Neural cell (in vitro differentiated cells): ENCODE measurements around the gene LACC1. TPM values are rescaled to one million over a fixed set of nuclear protein-coding genes. Genes with fewer than 3 reads are reported as not detected.

Source experiments
- H2AFZ ChIP-seq: fragments of 200-600, 300-800 bp; sonication (generic), shearing (Covaris generic); 2 replicates; pipeline ENCODE4 v1.6.0; 2014; ENCODE audit warnings: low read depth, mild to moderate bottlenecking, antibody characterized with exemption, low read length, moderate library complexity
- H3F3A ChIP-seq: fragments of 200-600 bp; shearing (Covaris generic); 2 replicates; pipeline ENCODE4 v1.6.1; 2016; ENCODE audit warnings: mild to moderate bottlenecking, moderate library complexity, mixed read lengths, antibody characterized with exemption, low read length; ENCODE audit not compliant: insufficient read depth, poor library complexity, severe bottlenecking
- H3K27ac ChIP-seq: fragments of 200-600, 300-800 bp; sonication (generic), shearing (Covaris generic); 2 replicates; pipeline ENCODE4 v1.5.1; 2014; ENCODE audit warnings: mild to moderate bottlenecking, low read length, moderate library complexity
- H3K27me3 ChIP-seq: fragments of 300-800, 200-600 bp; sonication (generic), shearing (Covaris generic); 2 replicates; pipeline ENCODE4 v1.6.0; 2014; ENCODE audit warnings: mild to moderate bottlenecking, low read depth, low read length, moderate library complexity; ENCODE audit not compliant: insufficient read depth
- H3K36me3 ChIP-seq: fragments of 300-800, 200-600 bp; sonication (generic), shearing (Covaris generic); 2 replicates; pipeline ENCODE4 v1.5.1; 2014; ENCODE audit warnings: mild to moderate bottlenecking, antibody characterized with exemption, low read length, moderate library complexity; ENCODE audit not compliant: insufficient read depth
- H3K4me2 ChIP-seq: fragments of 300-800, 200-600 bp; sonication (generic), shearing (Covaris generic); 2 replicates; pipeline ENCODE4 v1.6.0; 2014; ENCODE audit warnings: mild to moderate bottlenecking, low read length
- H3K4me3 ChIP-seq: fragments of 300-800, 200-600 bp; sonication (generic), shearing (Covaris generic); 2 replicates; pipeline ENCODE4 v1.5.1; 2014; ENCODE audit warnings: mild to moderate bottlenecking, low read length, moderate library complexity
- H3K79me2 ChIP-seq: fragments of 200-600 bp; shearing (Covaris generic); replicated peaks from 2 replicates; pipeline ENCODE4 v1.6.0; 2014; ENCODE audit warnings: mild to moderate bottlenecking, low read length, moderate library complexity; ENCODE audit not compliant: insufficient read depth
- H3K9ac ChIP-seq: fragments of 300-800, 200-600 bp; sonication (generic), shearing (Covaris generic); 2 replicates; pipeline ENCODE4 v1.6.1; 2016; ENCODE audit warnings: mild to moderate bottlenecking, low read length, mixed read lengths
- H3K9me2 ChIP-seq: fragments of 200-600 bp; shearing (Covaris generic); 2 replicates; pipeline ENCODE4 v1.6.1; 2016; ENCODE audit warnings: mild to moderate bottlenecking, low read length, mixed read lengths; ENCODE audit not compliant: insufficient read depth
- H3K9me3 ChIP-seq: fragments of 200-600, 300-800 bp; sonication (generic), shearing (Covaris generic); 2 replicates; pipeline ENCODE4 v1.6.1; 2016; ENCODE audit warnings: mild to moderate bottlenecking, mixed run types, low read length, moderate library complexity, mixed read lengths
- H4K20me1 ChIP-seq: fragments of 200-600 bp; shearing (Covaris generic); 2 replicates; pipeline ENCODE4 v1.6.1; 2016; ENCODE audit warnings: mild to moderate bottlenecking, mixed run types; ENCODE audit not compliant: insufficient read depth
- CTCF ChIP-seq: fragments of 450-650 bp; IDR thresholded peaks from 2 replicates; pipeline ENCODE4 v1.5.1; 2014; ENCODE audit warnings: antibody characterized with exemption, mild to moderate bottlenecking, moderate library complexity; ENCODE audit not compliant: poor library complexity, severe bottlenecking
- EP300 ChIP-seq: fragments of 450-650 bp; conservative IDR thresholded peaks from 2 replicates; pipeline ENCODE4 v1.6.1; 2014; ENCODE audit warnings: antibody characterized with exemption, mild to moderate bottlenecking, moderate library complexity; ENCODE audit not compliant: poor library complexity, severe bottlenecking
- EZH2 ChIP-seq: fragments of 200-600, 300-800 bp; shearing (Covaris generic), sonication (generic); IDR thresholded peaks from 2 replicates; pipeline ENCODE4 v1.6.1; 2014; ENCODE audit warnings: antibody characterized with exemption, low read length, borderline replicate concordance, mild to moderate bottlenecking; ENCODE audit not compliant: insufficient read depth, poor library complexity, severe bottlenecking
- MXI1 ChIP-seq: fragments of 450-650 bp; conservative IDR thresholded peaks from 2 replicates; pipeline ENCODE4 v1.6.1; 2014; ENCODE audit warnings: antibody characterized with exemption, mild to moderate bottlenecking; ENCODE audit not compliant: poor library complexity, severe bottlenecking
- POLR2AphosphoS5 ChIP-seq: IDR thresholded peaks from 2 replicates; pipeline ENCODE4 v1.6.1; 2012
- RAD21 ChIP-seq: fragments of 450-650 bp; conservative IDR thresholded peaks from 2 replicates; pipeline ENCODE4 v1.6.1; 2014; ENCODE audit warnings: antibody characterized with exemption, mild to moderate bottlenecking, moderate library complexity
- REST ChIP-seq: IDR thresholded peaks from 2 replicates; pipeline ENCODE4 v1.6.1; 2012; ENCODE audit warnings: borderline replicate concordance
- SMC3 ChIP-seq: fragments of 450-650 bp; conservative IDR thresholded peaks from 2 replicates; pipeline ENCODE4 v1.6.1; 2014; ENCODE audit warnings: antibody characterized with exemption, mild to moderate bottlenecking, moderate library complexity; ENCODE audit not compliant: poor library complexity
- TAF1 ChIP-seq: IDR thresholded peaks from 2 replicates; pipeline ENCODE4 v1.6.1; 2012; ENCODE audit warnings: low read depth
- polyA plus RNA-seq: library from polyadenylated mRNA; depleted of rRNA; stranded (reverse); fragments of >200 nt; gene quantifications from 2 replicates; pipeline ENCODE4 v1.2.3, GENCODE V29; 2014

LACC1 gene
- polyA plus RNA-seq, 1 donor from 2014 or later = 2.2 TPM

- Histone ChIP-seq H2AFZ (no peak overlapping the region), H3K9me2 (no peaks in the 10 kb centered on the region), H3K9me3 (no peaks in the 10 kb centered on the region), H3K79me2 (no peaks in the 10 kb centered on the region), H3K36me3 (no peaks in the 10 kb centered on the region), H3F3A (no peaks in the 10 kb centered on the region), H3K27me3 (no peaks in the 10 kb centered on the region), H4K20me1 (no peaks in the 10 kb centered on the region), H3K4me3 (no peak overlapping the region), H3K27ac (no peak overlapping the region), H3K9ac (no peak overlapping the region), H3K4me2 (no peak overlapping the region)
- TF ChIP-seq CTCF = no peak
- no peak for TF ChIP-seq EZH2
- no peak for TF ChIP-seq TAF1
- no peak for TF ChIP-seq MXI1
- no peak for TF ChIP-seq POLR2AphosphoS5
- TF ChIP-seq REST = no peak
- no peak for TF ChIP-seq SMC3
- TF ChIP-seq EP300 = no peak
- no peak for TF ChIP-seq RAD21
These were observed 13.8 kb upstream of the LACC1 start for GRCh38 chr13:43865892-43866291.

- no peak overlapping the region for H3K9ac ChIP-seq
- H3K9me3 ChIP-seq = no peaks in the 10 kb centered on the region
- H3K79me2 ChIP-seq = no peaks in the 10 kb centered on the region
- H3K4me2 ChIP-seq = no peak overlapping the region
- H2AFZ ChIP-seq = no peak overlapping the region
- no peaks in the 10 kb centered on the region for H3K9me2 ChIP-seq
- H3K27me3 ChIP-seq = no peaks in the 10 kb centered on the region
- no peaks in the 10 kb centered on the region for H4K20me1 ChIP-seq
- no peak overlapping the region for H3K27ac ChIP-seq
- H3K4me3 ChIP-seq = no peak overlapping the region
- H3F3A ChIP-seq = no peaks in the 10 kb centered on the region
- no peak for TF ChIP-seq REST
- no peaks in the 10 kb centered on the region for H3K36me3 ChIP-seq
These were observed 7.5 kb upstream of the LACC1 start for GRCh38 chr13:43872181-43872580.
